GM12878 (cell line): Measurements from ENCODE around the gene KIF22. TPM values are rescaled to one million over a fixed set of nuclear protein-coding genes. Genes with fewer than 3 reads are reported as not detected.

Experiments used
- ATAC-seq: fragments of 200-7000 bp; cut with Tn5 transposase; 3 replicates; pipeline ENCODE4 v1.9.1; 2020; ENCODE audit warnings: mild to moderate bottlenecking, moderate library complexity
- BruUV-seq: library from RNA; stranded (reverse); fragments of 400-500 nt; replicated peaks from 2 replicates; lab custom pipeline; 2021; lab: Mats Ljungman, UMichigan
- CTCF ChIA-PET: fragments of 300-600 bp; sonication (Branson Sonifier 250); formaldehyde crosslinking; extraction: SDS; loops from one replicate; lab custom pipeline; 2021; ENCODE audit warnings: inconsistent platforms; lab: Yijun Ruan, JAX
- POLR2A ChIA-PET: fragments of 350-600 bp; formaldehyde crosslinking; extraction: SDS; loops from one replicate; lab custom pipeline; 2021; ENCODE audit warnings: inconsistent platforms; lab: Charles Lee
- RAD21 ChIA-PET: fragments of 300-600 bp; sonication (Branson Sonifier 250); formaldehyde crosslinking; loops from one replicate; lab custom pipeline; 2023; ENCODE audit warnings: antibody characterized with exemption; ENCODE audit not compliant: unreplicated experiment; lab: Charles Lee
- SMC1A ChIA-PET: fragments of 300-600 bp; sonication (Branson Sonifier 250); formaldehyde crosslinking; loops from one replicate; lab custom pipeline; 2023; ENCODE audit not compliant: unreplicated experiment, uncharacterized antibody; lab: Charles Lee
- DNase-seq: peaks from one replicate; pipeline ENCODE4 v3.0.0-alpha.2; 2011; ENCODE audit warnings: low read depth, low spot score
- FAIRE-seq: peaks from 3 replicates; lab custom pipeline; 2011; peaks lifted over from hg19 to GRCh38; lab: Jason Lieb, UNC
- H2AFZ ChIP-seq: 2 replicates; pipeline ENCODE4 v1.6.0; 2011; ENCODE audit warnings: low read depth, low read length, control low read depth; ENCODE audit not compliant: control insufficient read depth
- H3K27ac ChIP-seq: 2 replicates; pipeline ENCODE4 v1.5.1; 2011; ENCODE audit warnings: control low read depth; ENCODE audit not compliant: control insufficient read depth, insufficient read depth
- H3K27me3 ChIP-seq, 2 experiments: replicated peaks in 1 of 2; 2 replicates each; pipeline versions ENCODE4 v1.6.0 to v1.6.1; 2011; ENCODE audit warnings: low read length in 1 of 2; ENCODE audit not compliant: control insufficient read depth in 2 of 2, insufficient read depth in 2 of 2
- H3K36me3 ChIP-seq, 2 experiments: 2 replicates each; pipeline ENCODE4 v1.5.1; 2011; ENCODE audit warnings: low read length in 1 of 2; ENCODE audit not compliant: control insufficient read depth in 2 of 2, insufficient read depth in 2 of 2
- H3K4me1 ChIP-seq: 2 replicates; pipeline ENCODE4 v1.6.1; 2011; ENCODE audit warnings: mild to moderate bottlenecking, low read length, moderate library complexity, mixed read lengths; ENCODE audit not compliant: control insufficient read depth, insufficient read depth
- H3K4me2 ChIP-seq: 2 replicates; pipeline ENCODE4 v1.6.0; 2011; ENCODE audit warnings: control low read depth; ENCODE audit not compliant: control insufficient read depth, insufficient read depth
- H3K4me3 ChIP-seq: fragments of 200-600 bp; sonication (generic); 2 replicates; pipeline ENCODE4 v1.5.1; 2016
- H3K79me2 ChIP-seq: 2 replicates; pipeline ENCODE4 v1.6.0; 2011; ENCODE audit warnings: low read length; ENCODE audit not compliant: control insufficient read depth, insufficient read depth
- H3K9ac ChIP-seq: 2 replicates; pipeline ENCODE4 v1.8.0; 2011; ENCODE audit warnings: low read length, control low read depth, mixed read lengths; ENCODE audit not compliant: control insufficient read depth, insufficient read depth
- H3K9me3 ChIP-seq: replicated peaks from 3 replicates; pipeline ENCODE4 v1.5.1; 2011; ENCODE audit warnings: mild to moderate bottlenecking, low read length; ENCODE audit not compliant: control insufficient read depth, insufficient read depth
- H4K20me1 ChIP-seq: 2 replicates; pipeline ENCODE4 v1.6.0; 2011; ENCODE audit not compliant: control insufficient read depth, insufficient read depth
- BACH1 ChIP-seq: fragments of 450-650 bp; IDR thresholded peaks from 2 replicates; pipeline ENCODE4 v1.6.1; 2017; ENCODE audit warnings: mild to moderate bottlenecking, borderline replicate concordance
- CREM ChIP-seq: IDR thresholded peaks from 2 replicates; pipeline ENCODE4 v1.6.1; 2014; ENCODE audit warnings: antibody characterized with exemption, low read depth
- ETV6 ChIP-seq, 2 experiments: fragments of 450-650 bp in 1 of 2; IDR thresholded peaks in 1 of 2; conservative IDR thresholded peaks in 1 of 2; 2 replicates each; pipeline ENCODE4 v1.6.1; 2014; ENCODE audit warnings: antibody characterized with exemption in 1 of 2, borderline replicate concordance in 1 of 2, low read depth in 1 of 2, mild to moderate bottlenecking in 1 of 2, moderate library complexity in 1 of 2
- EZH2 ChIP-seq: IDR thresholded peaks from 2 replicates; pipeline ENCODE4 v1.6.1; 2012; ENCODE audit warnings: low read depth, mild to moderate bottlenecking, control low read depth, inconsistent platforms, low read length, borderline replicate concordance; ENCODE audit not compliant: control insufficient read depth
- HCFC1 ChIP-seq: fragments of 150-350 bp; IDR thresholded peaks from 2 replicates; pipeline ENCODE4 v1.6.1; 2014; ENCODE audit warnings: low read length
- HDAC2 ChIP-seq: fragments of 200-600 bp; sonication (generic); IDR thresholded peaks from 2 replicates; pipeline ENCODE4 v1.6.1; 2017
- HDGF ChIP-seq: fragments of 450-650 bp; IDR thresholded peaks from 2 replicates; pipeline ENCODE4 v1.6.1; 2016; ENCODE audit warnings: antibody characterized with exemption
- IRF5 ChIP-seq: fragments of 450-650 bp; IDR thresholded peaks from 2 replicates; pipeline ENCODE4 v1.6.1; 2017; ENCODE audit warnings: borderline replicate concordance
- MXI1 ChIP-seq: fragments of 150-350 bp; IDR thresholded peaks from 2 replicates; pipeline ENCODE4 v1.6.1; 2011; ENCODE audit warnings: low read depth, mild to moderate bottlenecking, inconsistent platforms, low read length, improper control_type of control experiment
- NRF1 ChIP-seq: conservative IDR thresholded peaks from 2 replicates; pipeline ENCODE4 v1.6.1; 2011; ENCODE audit warnings: mild to moderate bottlenecking, low read depth, low read length, improper control_type of control experiment
- POLR2AphosphoS5 ChIP-seq: IDR thresholded peaks from 2 replicates; pipeline ENCODE4 v1.6.1; 2011; ENCODE audit warnings: mild to moderate bottlenecking, low read length, inconsistent platforms
- RB1 ChIP-seq: fragments of 450-650 bp; formaldehyde crosslinking; IDR thresholded peaks from 2 replicates; pipeline ENCODE4 v1.6.1; 2017; ENCODE audit warnings: mild to moderate bottlenecking, borderline replicate concordance
- SRF ChIP-seq, 2 experiments: IDR thresholded peaks; 2 replicates each; pipeline ENCODE4 v1.6.1; 2011; ENCODE audit warnings: low read depth in 2 of 2, low read length in 2 of 2, mild to moderate bottlenecking in 1 of 2, moderate library complexity in 1 of 2
- ZBED1 ChIP-seq: IDR thresholded peaks from 2 replicates; pipeline ENCODE4 v1.6.1; 2016; ENCODE audit warnings: borderline replicate concordance
- ZBTB33 ChIP-seq: fragments of 450-650 bp; IDR thresholded peaks from 2 replicates; pipeline ENCODE4 v1.6.1; 2017; ENCODE audit warnings: mild to moderate bottlenecking
- ZBTB40 ChIP-seq: fragments of 450-650 bp; IDR thresholded peaks from 2 replicates; pipeline ENCODE4 v1.6.1; 2016; ENCODE audit warnings: mild to moderate bottlenecking, moderate library complexity, borderline replicate concordance
- WGBS: methylation state at CpG from one replicate; pipeline ENCODE4 v1.1.6; 2016; ENCODE audit warnings: low lambda C conversion rate; ENCODE audit not compliant: insufficient replicate concordance, insufficient coverage; ENCODE audit errors: missing lambda C conversion rate; 5-methylcytosine and 5-hydroxymethylcytosine counted together
- in situ Hi-C: fragments of 300-500 bp; cut with MboI; formaldehyde crosslinking; loops from 9 replicates; pipeline ENCODE4 v1.14.3; 2018; ENCODE audit warnings: mixed read lengths
- intact Hi-C: fragments of 100-400 bp; cut with micrococcal nuclease; formaldehyde crosslinking; loops from one replicate; pipeline ENCODE4 v1.14.2; 2022; ENCODE audit not compliant: unreplicated experiment
- polyA plus RNA-seq, 11 experiments: library from polyadenylated mRNA; depleted of rRNA in 4 of 11; unstranded in 6 of 11; stranded (reverse) in 5 of 11; fragments of >200 nt; fragmentation: Nextera tagmentation in 4 of 11; fragmentation: Illumina TruSeq in 1 of 11; extraction: Ambion mirVana in 4 of 11; extraction: Trizol in 1 of 11; gene quantifications; 1 replicate in 1 of 11; 2 replicates in 10 of 11; pipeline versions ENCODE4 v1.2.1 to v1.2.3, GENCODE V29; 2011 to 2016; ENCODE audit warnings: inconsistent platforms in 2 of 11, missing spikeins in 2 of 11, low read depth in 1 of 11
- total RNA-seq, 4 experiments: library from RNA; depleted of rRNA in 3 of 4; stranded (reverse); fragments of >200 nt in 3 of 4; fragmentation: Illumina TruSeq in 1 of 4; extraction: Trizol in 1 of 4; gene quantifications; 2 replicates each; pipeline versions ENCODE4 v1.2.1 to v1.2.3, GENCODE V29; 2013 to 2021

Gene KIF22
- total and polyA plus RNA-seq, 10 of the 15 experiments (the other 5 are each of a cell fraction or from before 2014, with no cell fraction given), result 7.6 to 158 (median 132) TPM

- H3K4me2 ChIP-seq, result no peak overlapping the region
- no peaks in the 10 kb centered on the region for H3K9me3 ChIP-seq
- TF ChIP-seq HDAC2 (no peak), MXI1 (no peak), ZBED1 (no peak), BACH1 (no peak), HCFC1 (no peak), IRF5 (no peak), EZH2 (no peak), SRF (IDR thresholded peaks at IDR 0.05; ENCODE audit: low read depth in 2 of 2, low read length in 2 of 2) (no peak), ZBTB40 (no peak), ETV6 (conservative IDR thresholded peaks at IDR 0.05 in 1 of 2, IDR thresholded peaks at IDR 0.05 in 1 of 2; ENCODE audit: borderline replicate concordance in 1 of 2, low read depth in 1 of 2) (no peak), POLR2AphosphoS5 (no peak), CREM (no peak), HDGF (no peak), ZBTB33 (no peak), RB1 (no peak), NRF1 (no peak)
- no peaks in the 10 kb centered on the region for H4K20me1 ChIP-seq
- POLR2A ChIA-PET, result interaction anchor here (0.6 to 0.7 kb wide), 3 partner anchors 11 to 76 kb away, joined by 3 to 6 read pairs (median 4); no protein-coding TSS in a partner anchor
- H3K27ac ChIP-seq, result no peak overlapping the region
- H3K79me2 ChIP-seq, result no peaks in the 10 kb centered on the region
- peaks cover 1 to 3% of the 10 kb centered on the region in 2 experiments; a peak in 1 of 4 replicates for H3K36me3 ChIP-seq
- H2AFZ ChIP-seq, result no peak overlapping the region
- DNase-seq (no peak), FAIRE-seq (no peak), ATAC-seq (no peak)
- CTCF ChIA-PET, result interaction anchor here (0.9 to 3.8 kb wide), 2 partner anchors 34 to 159 kb away, joined by 3 to 9 read pairs; no protein-coding TSS in a partner anchor
- in situ Hi-C loops, result no loop called here
- BruUV-seq, result no TSS peak
- 53% methylated on average over 3 of the region's 3 CpGs for WGBS
- RAD21 ChIA-PET, result interaction anchor here (0.6 kb wide), 1 partner anchor 734 kb away, joined by 5 read pairs; no protein-coding TSS in a partner anchor
- no peak overlapping the region for H3K4me3 ChIP-seq
- no peaks in the 10 kb centered on the region for H3K27me3 ChIP-seq
- H3K4me1 ChIP-seq, result no peaks in the 10 kb centered on the region
- no peak overlapping the region for H3K9ac ChIP-seq
- intact Hi-C loops, result no loop called here
- SMC1A ChIA-PET, result interaction anchor here (3.6 kb wide), 1 partner anchor 32 kb away, joined by 48 read pairs; the partner anchor contains the start of genes MVP and PAGR1
Observed at GRCh38 chr16:29850998-29851397, 60.4 kb downstream of the KIF22 start.
